GM12874 (cell line): ENCODE results near the gene SLC12A3.

Experiments
- CTCF ChIP-seq: IDR thresholded peaks from 2 replicates; pipeline ENCODE4 v1.5.1; 2011; ENCODE audit warnings: low read depth, mild to moderate bottlenecking, control low read depth, low read length, moderate library complexity; ENCODE audit not compliant: insufficient read depth

Gene SLC12A3

GRCh38 chr16:56838622-56839337 is 26.2 kb upstream of the SLC12A3 start:
- TF ChIP-seq CTCF, result no peak

- TF ChIP-seq CTCF, result no peak
Measured at GRCh38 chr16:56841233-56841632, 23.8 kb upstream of the SLC12A3 start.

- no peak for TF ChIP-seq CTCF
Measured at GRCh38 chr16:56841659-56842058, 23.3 kb upstream of the SLC12A3 start.

- no peak for TF ChIP-seq CTCF
Measured at GRCh38 chr16:56842133-56842532, 22.9 kb upstream of the SLC12A3 start.

- no peak for TF ChIP-seq CTCF
Measured at GRCh38 chr16:56844056-56844455, 21.0 kb upstream of the SLC12A3 start.

GRCh38 chr16:56847173-56847910 is 17.7 kb upstream of the SLC12A3 start:
- TF ChIP-seq CTCF, result no peak

- TF ChIP-seq CTCF, result no peak
Measured at GRCh38 chr16:56848029-56848936, 16.7 kb upstream of the SLC12A3 start.
